Left lung (tissue), 10 donors: ENCODE results near the gene PGAP2. TPM values are rescaled to one million over a fixed set of nuclear protein-coding genes. Genes with fewer than 3 reads are reported as not detected.

Source experiments
- ATAC-seq: fragments of 200-7000 bp; cut with Tn5 transposase; one replicate; pipeline ENCODE4 v1.9.1; 2020; ENCODE audit warnings: moderate library complexity
- DNase-seq, 4 donors: peaks; one replicate each; pipeline ENCODE4 v3.0.0-alpha.2; 2013 to 2020
- H3K27ac ChIP-seq, 2 donors: fragments of 200-600 bp; sonication (generic) in 1 of 2; one replicate each; pipeline versions ENCODE4 v1.5.0 to v1.8.0; 2020 to 2021
- H3K27me3 ChIP-seq, 2 donors: fragments of 200-600 bp; sonication (generic) in 1 of 2; one replicate each; pipeline versions ENCODE4 v1.5.0 to v1.8.0; 2020 to 2021
- H3K36me3 ChIP-seq, 2 donors: fragments of 200-600 bp; sonication (generic) in 1 of 2; one replicate each; pipeline versions ENCODE4 v1.5.0 to v1.8.0; 2020 to 2021
- H3K4me1 ChIP-seq, 2 donors: fragments of 200-600 bp; one replicate each; pipeline ENCODE4 v1.8.0; 2021
- H3K4me3 ChIP-seq, 2 donors: fragments of 200-600 bp; sonication (generic) in 1 of 2; one replicate each; pipeline versions ENCODE4 v1.5.0 to v1.8.0; 2020 to 2021; ENCODE audit warnings: mild to moderate bottlenecking in 1 of 2
- H3K9me3 ChIP-seq, 2 donors: fragments of 200-600 bp; sonication (generic) in 1 of 2; one replicate each; pipeline versions ENCODE4 v1.5.0 to v1.8.0; 2020 to 2021
- intact Hi-C, 2 donors: fragments of 100-400 bp; cut with DNase I; formaldehyde crosslinking; loops; one replicate each; pipeline versions ENCODE4 v1.11.2 to v1.14.2; 2022
- polyA plus RNA-seq, 6 donors: library from polyadenylated mRNA; unstranded; fragments of 120-200 nt; gene quantifications; one replicate each; pipeline ENCODE4 v1.2.1, GENCODE V29; 2013; ENCODE audit not compliant: insufficient read length in 6 of 6
- total RNA-seq, 2 donors: library from RNA; stranded (reverse); fragmentation: NEBNext Ultra II Directional; extraction: Animal tissue kit (Norgen Biotek cat#: 25700); gene quantifications; one replicate each; pipeline ENCODE4 v1.2.1, GENCODE V29; 2021
- TF ChIP-seq, protein P1 (sequence below), 2 donors: fragments of 200-600 bp; sonication (generic) in 1 of 2; IDR thresholded peaks; one replicate each; pipeline versions ENCODE4 v1.5.0 to v1.8.0; 2021; ENCODE audit warnings: antibody characterized with exemption in 2 of 2
- donor health status: DM: no; HTN: yes; CAD: no.
- donor health status: DM: no; HTN: no; CAD: no.

Gene PGAP2
- total and polyA plus RNA-seq, 8 donors: 19.5 to 60.2 (median 52.4) TPM

DNA sequence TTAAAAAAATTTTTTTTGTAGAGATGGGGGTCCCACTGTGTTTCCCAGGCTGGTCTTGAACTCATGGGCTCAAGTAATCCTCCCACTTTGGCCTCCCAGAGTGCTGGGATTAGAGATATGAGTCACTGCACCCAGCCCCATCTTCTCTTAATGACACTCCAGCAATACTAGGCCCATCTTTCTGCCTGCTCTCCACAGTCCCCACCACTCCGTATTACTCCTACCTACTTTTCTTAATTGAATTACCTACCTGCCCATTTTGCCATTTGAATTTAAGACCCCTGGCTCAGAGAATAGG lies 45.1 kb downstream of the PGAP2 start:
- Histone ChIP-seq H3K36me3 (no peaks in the 10 kb centered on the region), H3K27me3 (no peaks in the 10 kb centered on the region), H3K4me1 (peaks cover 23 to 39% of the 10 kb centered on the region in 2 donors), H3K27ac (peak overlapping the region in 1 of 2 donors; percentile 98), H3K4me3 (no peak overlapping the region), H3K9me3 (no peaks in the 10 kb centered on the region)
- ATAC-seq (no peak), DNase-seq (no peak)
- TF ChIP-seq, protein P1, sequence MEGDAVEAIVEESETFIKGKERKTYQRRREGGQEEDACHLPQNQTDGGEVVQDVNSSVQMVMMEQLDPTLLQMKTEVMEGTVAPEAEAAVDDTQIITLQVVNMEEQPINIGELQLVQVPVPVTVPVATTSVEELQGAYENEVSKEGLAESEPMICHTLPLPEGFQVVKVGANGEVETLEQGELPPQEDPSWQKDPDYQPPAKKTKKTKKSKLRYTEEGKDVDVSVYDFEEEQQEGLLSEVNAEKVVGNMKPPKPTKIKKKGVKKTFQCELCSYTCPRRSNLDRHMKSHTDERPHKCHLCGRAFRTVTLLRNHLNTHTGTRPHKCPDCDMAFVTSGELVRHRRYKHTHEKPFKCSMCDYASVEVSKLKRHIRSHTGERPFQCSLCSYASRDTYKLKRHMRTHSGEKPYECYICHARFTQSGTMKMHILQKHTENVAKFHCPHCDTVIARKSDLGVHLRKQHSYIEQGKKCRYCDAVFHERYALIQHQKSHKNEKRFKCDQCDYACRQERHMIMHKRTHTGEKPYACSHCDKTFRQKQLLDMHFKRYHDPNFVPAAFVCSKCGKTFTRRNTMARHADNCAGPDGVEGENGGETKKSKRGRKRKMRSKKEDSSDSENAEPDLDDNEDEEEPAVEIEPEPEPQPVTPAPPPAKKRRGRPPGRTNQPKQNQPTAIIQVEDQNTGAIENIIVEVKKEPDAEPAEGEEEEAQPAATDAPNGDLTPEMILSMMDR (IDR thresholded peaks at IDR 0.05): no peak
- intact Hi-C loops: no loop called here

DNA sequence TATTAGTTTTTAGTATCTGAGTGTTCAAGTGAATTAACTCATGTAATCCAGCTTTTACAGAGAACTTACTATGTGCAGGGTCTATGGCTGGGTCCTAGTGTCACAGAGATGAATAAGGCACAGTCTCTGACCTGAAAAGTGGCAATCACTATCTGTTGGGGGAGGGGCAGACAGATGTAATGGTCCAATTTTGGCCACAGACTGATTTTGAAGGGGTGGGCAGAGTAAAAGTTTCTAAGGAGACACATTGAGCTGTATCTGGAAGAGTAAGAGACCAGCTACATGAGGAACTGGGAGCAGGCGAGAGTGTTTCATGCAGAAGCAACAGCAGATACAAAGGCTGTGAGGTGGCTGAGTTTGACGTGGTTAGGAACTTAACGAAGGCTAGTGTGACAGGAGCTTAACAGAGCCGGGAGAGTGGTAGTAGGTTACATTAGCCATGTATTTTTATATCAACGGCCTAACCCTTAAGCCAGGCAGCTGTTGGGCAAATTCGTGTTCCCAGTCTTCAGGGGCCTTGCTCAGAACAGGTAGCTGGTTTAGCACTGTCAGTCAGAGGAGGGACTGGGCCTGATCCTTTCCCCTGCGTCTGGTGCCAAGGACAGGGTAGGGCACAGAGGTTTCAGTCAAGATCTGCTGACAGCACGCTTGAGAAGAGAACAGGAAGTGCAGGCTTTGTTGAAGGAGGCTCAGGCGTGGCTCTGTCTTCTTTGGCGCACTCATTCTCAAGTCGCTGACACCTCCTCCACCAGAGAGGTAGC lies 45.7 kb downstream of the PGAP2 start:
- no peaks in the 10 kb centered on the region for H3K27me3 ChIP-seq
- intact Hi-C loops: no loop called here
- H3K27ac ChIP-seq: peak overlapping the region; percentile 98
- H3K4me1 ChIP-seq: peaks cover 27 to 45% of the 10 kb centered on the region in 2 donors
- H3K4me3 ChIP-seq: peak overlapping the region in 1 of 2 donors; percentile 92
- H3K9me3 ChIP-seq: no peaks in the 10 kb centered on the region
- DNase-seq (peak in 1 of 4 donors; percentile 64), ATAC-seq (peak; percentile 16)
- H3K36me3 ChIP-seq: no peaks in the 10 kb centered on the region
- TF ChIP-seq, protein P1 (IDR thresholded peaks at IDR 0.05): no peak

DNA sequence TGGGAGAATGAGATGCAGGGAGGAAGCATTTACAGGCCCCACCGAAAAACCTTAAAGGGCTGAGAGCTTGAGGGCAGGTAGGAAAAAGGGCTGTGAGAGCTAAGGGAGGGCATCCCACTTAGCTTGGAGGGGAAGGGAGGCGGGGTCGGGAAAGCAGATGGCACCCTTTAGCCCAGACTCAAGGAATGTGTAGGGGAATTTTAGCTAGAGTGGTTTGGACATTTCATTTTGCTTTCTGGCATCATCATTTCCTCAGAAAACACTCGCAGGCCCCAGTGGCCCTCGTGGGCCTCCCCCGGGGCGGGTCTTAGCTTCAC lies 46.3 kb downstream of the PGAP2 start:
- no peaks in the 10 kb centered on the region for H3K9me3 ChIP-seq
- peaks cover 33 to 50% of the 10 kb centered on the region in 2 donors for H3K4me1 ChIP-seq
- H3K27me3 ChIP-seq: no peaks in the 10 kb centered on the region
- no peak for DNase-seq
- H3K4me3 ChIP-seq: peak overlapping the region in 1 of 2 donors; percentile 92
- peak overlapping the region; percentile 98 for H3K27ac ChIP-seq
- ATAC-seq: peak; percentile 0
- H3K36me3 ChIP-seq: no peaks in the 10 kb centered on the region
- TF ChIP-seq, protein P1 (IDR thresholded peaks at IDR 0.05): no peak
- intact Hi-C loops: no loop called here

DNA sequence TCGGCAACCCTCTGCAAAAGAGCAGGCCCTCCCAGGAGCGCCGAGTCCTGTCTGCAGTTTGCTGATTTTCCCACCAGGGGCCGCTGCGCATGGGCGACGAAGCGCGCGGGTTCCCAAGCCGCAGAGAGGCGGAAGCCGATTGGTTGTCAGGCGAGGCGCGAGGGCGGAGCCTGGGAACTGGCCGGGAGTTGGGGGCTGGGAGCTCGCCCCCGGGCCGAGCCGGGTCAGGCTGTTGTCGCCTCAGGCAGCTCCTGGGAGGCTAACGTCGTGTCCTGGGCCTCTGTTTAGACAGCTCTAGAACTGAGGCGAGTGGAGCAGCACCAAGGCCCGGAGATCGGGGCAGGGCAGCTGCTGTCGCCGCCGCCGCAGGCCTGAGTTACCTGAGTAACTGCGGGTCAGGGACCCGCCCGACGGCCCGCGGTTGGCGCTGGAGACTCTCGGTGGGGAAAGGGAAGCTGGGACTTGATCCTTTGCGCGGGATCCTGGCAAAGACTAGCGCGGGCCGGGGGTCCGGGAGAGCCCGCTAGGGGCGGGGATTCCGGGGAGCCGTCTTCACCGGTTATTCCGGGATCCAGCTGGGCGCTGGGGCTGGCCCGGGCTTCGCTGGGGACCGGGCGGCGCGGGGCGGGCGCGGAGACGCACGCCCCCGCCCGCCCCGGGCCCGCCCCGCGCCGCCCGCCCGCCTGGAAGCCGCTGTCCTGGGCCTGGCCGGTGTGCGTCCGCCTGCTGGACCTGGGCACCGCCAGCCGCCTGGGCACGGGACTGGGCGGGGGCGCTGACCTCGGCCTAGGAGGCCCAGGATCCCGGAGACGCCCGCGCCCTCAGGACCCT lies 46.8 kb downstream of the PGAP2 start, which contains the start of gene STIM1:
Gene STIM1 (plus strand): TSS at position 688 of the 831 bp plus-strand sequence. CDS start 607 bp downstream, outside the sequence.
- Histone ChIP-seq H3K27ac (peak within 1 kb of the TSS; percentile 98), H3K36me3 (no peaks in the 10 kb centered on the region), H3K4me3 (peak within 1 kb of the TSS; percentile 80 to 92), H3K9me3 (no peaks in the 10 kb centered on the region), H3K27me3 (no peaks in the 10 kb centered on the region), H3K4me1 (peaks cover 38 to 56% of the 10 kb centered on the region in 2 donors)
- TF ChIP-seq, protein P1 (IDR thresholded peaks at IDR 0.05): peak; percentile 96 to 99
- DNase-seq (peak; percentile 93 to 99 (median 96)), ATAC-seq (peak; percentile 92)
- intact Hi-C loops: no loop called here
